Measurements from ENCODE around the gene ODAD3.
A peak's percentile ranks its signal among the peaks of the same experiment; 100 is the strongest.

The ODAD3 gene

GRCh38 chr19:11452620-11453310 lies 17.8 kb upstream of the ODAD3 start:
- Histone ChIP-seq H3K9me3 (ENCODE audit: control insufficient read depth, insufficient read depth, low read length) (no peaks in the 10 kb centered on the region), H3K4me1 (ENCODE audit: insufficient read depth, low read length) (peaks cover 12% of the 10 kb centered on the region; the same call in 1 of the 2 replicates), H3K36me3 (ENCODE audit: insufficient read depth, low read length) (no peaks in the 10 kb centered on the region; the same call in 1 of the 2 replicates), H3K9ac (ENCODE audit: low read depth, low read length) (peak overlapping the region; percentile 36)

GRCh38 chr19:11451871-11452619 lies 17.1 kb upstream of the ODAD3 start:
- peak overlapping the region; percentile 36 for H3K9ac ChIP-seq (ENCODE audit: low read depth, low read length)
- H3K4me1 ChIP-seq (ENCODE audit: insufficient read depth, low read length), result peaks cover 12% of the 10 kb centered on the region; the same call in 1 of the 2 replicates
- H3K9me3 ChIP-seq (ENCODE audit: control insufficient read depth, insufficient read depth, low read length), result no peaks in the 10 kb centered on the region
- H3K36me3 ChIP-seq (ENCODE audit: insufficient read depth, low read length), result no peaks in the 10 kb centered on the region; the same call in 1 of the 2 replicates

- Histone ChIP-seq H3K36me3 (ENCODE audit: insufficient read depth, low read length) (no peaks in the 10 kb centered on the region; the same call in 1 of the 2 replicates), H3K9me3 (ENCODE audit: control insufficient read depth, insufficient read depth, low read length) (no peaks in the 10 kb centered on the region), H3K4me1 (ENCODE audit: insufficient read depth, low read length) (peaks cover 12% of the 10 kb centered on the region; the same call in 1 of the 2 replicates), H3K9ac (ENCODE audit: low read depth, low read length) (peak overlapping the region; percentile 36; the same call in 1 of the 2 replicates)
These were observed 16.5 kb upstream of the ODAD3 start for GRCh38 chr19:11451327-11451870.

- Histone ChIP-seq H3K36me3 (ENCODE audit: insufficient read depth, low read length) (no peaks in the 10 kb centered on the region; the same call in 1 of the 2 replicates), H3K9ac (ENCODE audit: low read depth, low read length) (no peak overlapping the region), H3K4me1 (ENCODE audit: insufficient read depth, low read length) (peaks cover 12% of the 10 kb centered on the region; the same call in 1 of the 2 replicates), H3K9me3 (ENCODE audit: control insufficient read depth, insufficient read depth, low read length) (no peaks in the 10 kb centered on the region)
These were observed 15.8 kb upstream of the ODAD3 start for GRCh38 chr19:11450570-11451326.

- no peak overlapping the region for H3K9ac ChIP-seq (ENCODE audit: low read depth, low read length)
- no peaks in the 10 kb centered on the region for H3K9me3 ChIP-seq (ENCODE audit: control insufficient read depth, insufficient read depth, low read length)
- peaks cover 12% of the 10 kb centered on the region; the same call in 1 of the 2 replicates for H3K4me1 ChIP-seq (ENCODE audit: insufficient read depth, low read length)
- H3K36me3 ChIP-seq (ENCODE audit: insufficient read depth, low read length), result no peaks in the 10 kb centered on the region; the same call in 1 of the 2 replicates
These were observed 14.1 kb upstream of the ODAD3 start for GRCh38 chr19:11448923-11449554.

GRCh38 chr19:11448410-11448809 lies 13.5 kb upstream of the ODAD3 start:
- no peaks in the 10 kb centered on the region for H3K9me3 ChIP-seq (ENCODE audit: control insufficient read depth, insufficient read depth, low read length)
- peaks cover 2% of the 10 kb centered on the region; the same call in 1 of the 2 replicates for H3K36me3 ChIP-seq (ENCODE audit: insufficient read depth, low read length)
- peaks cover 11% of the 10 kb centered on the region; the same call in 1 of the 2 replicates for H3K4me1 ChIP-seq (ENCODE audit: insufficient read depth, low read length)
- no peak overlapping the region for H3K9ac ChIP-seq (ENCODE audit: low read depth, low read length)

- peaks cover 2% of the 10 kb centered on the region; the same call in 1 of the 2 replicates for H3K36me3 ChIP-seq (ENCODE audit: insufficient read depth, low read length)
These were observed 12.7 kb upstream of the ODAD3 start for GRCh38 chr19:11447347-11448262.

GRCh38 chr19:11446652-11447301 lies 11.9 kb upstream of the ODAD3 start:
- Histone ChIP-seq H3K9ac (ENCODE audit: low read depth, low read length) (no peak overlapping the region), H3K4me1 (ENCODE audit: insufficient read depth, low read length) (peaks cover 4% of the 10 kb centered on the region; the same call in 1 of the 2 replicates), H3K36me3 (ENCODE audit: insufficient read depth, low read length) (peaks cover 2% of the 10 kb centered on the region; the same call in 1 of the 2 replicates), H3K9me3 (ENCODE audit: control insufficient read depth, insufficient read depth, low read length) (no peaks in the 10 kb centered on the region)

More at GRCh38 chr19:11447347-11448262, 12.7 kb upstream of the ODAD3 start:
- Histone ChIP-seq H3K4me1 (ENCODE audit: insufficient read depth, low read length) (peaks cover 9% of the 10 kb centered on the region; the same call in 1 of the 2 replicates), H3K9me3 (ENCODE audit: control insufficient read depth, insufficient read depth, low read length) (no peaks in the 10 kb centered on the region), H3K9ac (ENCODE audit: low read depth, low read length) (no peak overlapping the region)

GRCh38 chr19:11446271-11446651 lies 11.3 kb upstream of the ODAD3 start:
- Histone ChIP-seq H3K4me1 (ENCODE audit: insufficient read depth, low read length) (peaks cover 2% of the 10 kb centered on the region; the same call in 1 of the 2 replicates), H3K9me3 (ENCODE audit: control insufficient read depth, insufficient read depth, low read length) (no peaks in the 10 kb centered on the region), H3K9ac (ENCODE audit: low read depth, low read length) (no peak overlapping the region), H3K36me3 (ENCODE audit: insufficient read depth, low read length) (peaks cover 2% of the 10 kb centered on the region; the same call in 1 of the 2 replicates)

GRCh38 chr19:11445141-11445540 lies 10.2 kb upstream of the ODAD3 start:
- H3K4me1 ChIP-seq (ENCODE audit: insufficient read depth, low read length), result no peaks in the 10 kb centered on the region
- H3K9ac ChIP-seq (ENCODE audit: low read depth, low read length), result no peak overlapping the region
- H3K9me3 ChIP-seq (ENCODE audit: control insufficient read depth, insufficient read depth, low read length), result no peaks in the 10 kb centered on the region
- peaks cover 4% of the 10 kb centered on the region; the same call in 1 of the 2 replicates for H3K36me3 ChIP-seq (ENCODE audit: insufficient read depth, low read length)

- H3K9ac ChIP-seq (ENCODE audit: low read depth, low read length), result no peak overlapping the region
- H3K9me3 ChIP-seq (ENCODE audit: control insufficient read depth, insufficient read depth, low read length), result no peaks in the 10 kb centered on the region
- no peaks in the 10 kb centered on the region for H3K4me1 ChIP-seq (ENCODE audit: insufficient read depth, low read length)
- peaks cover 4% of the 10 kb centered on the region; the same call in 1 of the 2 replicates for H3K36me3 ChIP-seq (ENCODE audit: insufficient read depth, low read length)
These were observed 9.1 kb upstream of the ODAD3 start for GRCh38 chr19:11444059-11444458.

GRCh38 chr19:11437955-11438354 lies 3.0 kb upstream of the ODAD3 start:
- Histone ChIP-seq H3K4me1 (ENCODE audit: insufficient read depth, low read length) (peaks cover 4% of the 10 kb centered on the region; the same call in 1 of the 2 replicates), H3K9me3 (ENCODE audit: control insufficient read depth, insufficient read depth, low read length) (no peaks in the 10 kb centered on the region), H3K9ac (ENCODE audit: low read depth, low read length) (no peak overlapping the region), H3K36me3 (ENCODE audit: insufficient read depth, low read length) (peaks cover 12% of the 10 kb centered on the region; the same call in 1 of the 2 replicates)
